ENCODE results near the gene PHLPP2.
"Not testable (repeated sequence)": the region's sequence is repeated elsewhere in the genome, so short reads cannot be mapped to it uniquely, and the experiment has no call there.

Gene PHLPP2

GRCh38 chr16:71626858-71627213 is 97.7 kb downstream of the PHLPP2 start:
- Histone ChIP-seq H3K27ac (ENCODE audit: low read depth, low read length) (no peak overlapping the region), H3K27me3 (ENCODE audit: control insufficient read depth in 5 of 5, insufficient read depth in 4 of 5, low read length in 5 of 5) (peaks cover 12 to 26% (median 17%) of the 10 kb centered on the region in 5 donors), H3K4me1 (ENCODE audit: control insufficient read depth in 5 of 5, insufficient read depth in 5 of 5, low read length in 5 of 5) (peaks cover 0 to 19% (median 16%) of the 10 kb centered on the region in 5 donors), H3K4me3 (ENCODE audit: low read depth in 1 of 5, low read length in 5 of 5) (peak overlapping the region in 2 of 5 donors; percentile 23 to 57), H3K36me3 (ENCODE audit: control insufficient read depth in 5 of 5, insufficient read depth in 5 of 5, low read length in 5 of 5) (no peaks in the 10 kb centered on the region), H3K9ac (ENCODE audit: low read length in 5 of 5) (no peak overlapping the region), H3K9me3 (ENCODE audit: control insufficient read depth in 5 of 5, low read length in 5 of 5) (no peaks in the 10 kb centered on the region)

- Histone ChIP-seq H3K27me3 (ENCODE audit: control insufficient read depth in 5 of 5, insufficient read depth in 4 of 5, low read length in 5 of 5) (peaks cover 12 to 28% (median 17%) of the 10 kb centered on the region in 5 donors), H3K4me3 (ENCODE audit: low read depth in 1 of 5, low read length in 5 of 5) (peak within 1 kb of the TSS in 2 of 5 donors; percentile 23 to 57), H3K9me3 (ENCODE audit: control insufficient read depth in 5 of 5, low read length in 5 of 5) (no peaks in the 10 kb centered on the region), H3K27ac (ENCODE audit: low read depth, low read length) (no peak within 1 kb of the TSS), H3K9ac (ENCODE audit: low read length in 5 of 5) (peak within 1 kb of the TSS in 1 of 5 donors; percentile 62), H3K36me3 (ENCODE audit: control insufficient read depth in 5 of 5, insufficient read depth in 5 of 5, low read length in 5 of 5) (no peaks in the 10 kb centered on the region), H3K4me1 (ENCODE audit: control insufficient read depth in 5 of 5, insufficient read depth in 5 of 5, low read length in 5 of 5) (peaks cover 0 to 19% (median 16%) of the 10 kb centered on the region in 5 donors)
Observed at GRCh38 chr16:71626018-71626857, 98.3 kb downstream of the PHLPP2 start, which contains the start of gene MARVELD3. Gene MARVELD3 (plus strand): TSS chr16:71626184. CDS start chr16:71626230, 46 bp downstream.

- Histone ChIP-seq H3K9me3 (ENCODE audit: control insufficient read depth in 5 of 5, low read length in 5 of 5) (no peaks in the 10 kb centered on the region), H3K27ac (ENCODE audit: low read depth, low read length) (no peak overlapping the region), H3K9ac (ENCODE audit: low read length in 5 of 5) (no peak overlapping the region), H3K4me3 (ENCODE audit: low read depth in 1 of 5, low read length in 5 of 5) (no peak overlapping the region), H3K4me1 (ENCODE audit: control insufficient read depth in 5 of 5, insufficient read depth in 5 of 5, low read length in 5 of 5) (peaks cover 0 to 19% (median 16%) of the 10 kb centered on the region in 5 donors), H3K36me3 (ENCODE audit: control insufficient read depth in 5 of 5, insufficient read depth in 5 of 5, low read length in 5 of 5) (no peaks in the 10 kb centered on the region), H3K27me3 (ENCODE audit: control insufficient read depth in 5 of 5, insufficient read depth in 4 of 5, low read length in 5 of 5) (peaks cover 12 to 29% (median 17%) of the 10 kb centered on the region in 5 donors)
Observed at GRCh38 chr16:71625113-71625850, 99.2 kb downstream of the PHLPP2 start.

DNA sequence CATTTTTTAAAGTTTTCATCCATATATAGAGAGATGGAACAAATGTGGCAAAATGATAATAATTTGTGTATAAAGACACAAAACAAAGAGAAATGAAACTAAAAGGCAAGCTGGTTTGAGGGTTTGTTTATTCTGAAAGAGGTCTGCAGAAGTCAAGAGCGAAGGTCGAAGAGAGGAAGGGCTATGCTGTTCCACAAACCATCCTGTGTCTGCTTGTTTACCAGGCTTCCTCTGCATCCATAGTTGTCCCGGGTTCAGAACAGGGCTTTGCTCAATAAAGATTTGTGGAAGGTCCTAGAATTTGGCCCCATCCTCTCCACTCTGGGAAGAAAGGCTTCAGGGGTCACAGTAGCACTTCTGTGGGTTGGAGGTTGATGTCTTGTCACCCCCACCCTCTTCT is 100.9 kb downstream of the PHLPP2 start:
- no peak overlapping the region for H3K4me3 ChIP-seq (ENCODE audit: low read depth in 1 of 5, low read length in 5 of 5)
- H3K9ac ChIP-seq (ENCODE audit: low read length in 5 of 5) = no peak overlapping the region
- H3K9me3 ChIP-seq (ENCODE audit: control insufficient read depth in 5 of 5, low read length in 5 of 5) = peaks cover 0 to 3% (median 0%) of the 10 kb centered on the region in 5 donors
- H3K36me3 ChIP-seq (ENCODE audit: control insufficient read depth in 5 of 5, insufficient read depth in 5 of 5, low read length in 5 of 5) = no peaks in the 10 kb centered on the region
- H3K27me3 ChIP-seq (ENCODE audit: control insufficient read depth in 5 of 5, insufficient read depth in 4 of 5, low read length in 5 of 5) = peaks cover 12 to 29% (median 17%) of the 10 kb centered on the region in 5 donors
- H3K27ac ChIP-seq (ENCODE audit: low read depth, low read length) = no peak overlapping the region
- H3K4me1 ChIP-seq (ENCODE audit: control insufficient read depth in 5 of 5, insufficient read depth in 5 of 5, low read length in 5 of 5) = peaks cover 0 to 13% (median 11%) of the 10 kb centered on the region in 5 donors

GRCh38 chr16:71622088-71622487 is 102.4 kb downstream of the PHLPP2 start:
- H3K27ac ChIP-seq (ENCODE audit: low read depth, low read length) = no peak overlapping the region
- H3K9ac ChIP-seq (ENCODE audit: low read length in 5 of 5) = no peak overlapping the region
- H3K4me1 ChIP-seq (ENCODE audit: control insufficient read depth in 5 of 5, insufficient read depth in 5 of 5, low read length in 5 of 5) = peaks cover 0 to 13% (median 11%) of the 10 kb centered on the region in 5 donors
- no peaks in the 10 kb centered on the region for H3K36me3 ChIP-seq (ENCODE audit: control insufficient read depth in 5 of 5, insufficient read depth in 5 of 5, low read length in 5 of 5)
- peaks cover 0 to 3% (median 0%) of the 10 kb centered on the region in 5 donors for H3K9me3 ChIP-seq (ENCODE audit: control insufficient read depth in 5 of 5, low read length in 5 of 5)
- peaks cover 12 to 30% (median 17%) of the 10 kb centered on the region in 5 donors for H3K27me3 ChIP-seq (ENCODE audit: control insufficient read depth in 5 of 5, insufficient read depth in 4 of 5, low read length in 5 of 5)
- no peak overlapping the region for H3K4me3 ChIP-seq (ENCODE audit: low read depth in 1 of 5, low read length in 5 of 5)

- Histone ChIP-seq H3K9me3 (ENCODE audit: control insufficient read depth in 5 of 5, low read length in 5 of 5) (peaks cover 0 to 3% (median 0%) of the 10 kb centered on the region in 5 donors), H3K36me3 (ENCODE audit: control insufficient read depth in 5 of 5, insufficient read depth in 5 of 5, low read length in 5 of 5) (no peaks in the 10 kb centered on the region), H3K4me1 (ENCODE audit: control insufficient read depth in 5 of 5, insufficient read depth in 5 of 5, low read length in 5 of 5) (no peaks in the 10 kb centered on the region), H3K27me3 (ENCODE audit: control insufficient read depth in 5 of 5, insufficient read depth in 4 of 5, low read length in 5 of 5) (peaks cover 0 to 8% (median 0%) of the 10 kb centered on the region in 5 donors), H3K9ac (ENCODE audit: low read length in 5 of 5) (no peak overlapping the region), H3K27ac (ENCODE audit: low read depth, low read length) (no peak overlapping the region), H3K4me3 (ENCODE audit: low read depth in 1 of 5, low read length in 5 of 5) (no peak overlapping the region)
Observed at GRCh38 chr16:71618429-71618828, 106.1 kb downstream of the PHLPP2 start.

- H3K27ac ChIP-seq (ENCODE audit: low read depth, low read length); H3K36me3 ChIP-seq (ENCODE audit: control insufficient read depth in 5 of 5, insufficient read depth in 5 of 5, low read length in 5 of 5); H3K4me3 ChIP-seq (ENCODE audit: low read depth in 1 of 5, low read length in 5 of 5); H3K9ac ChIP-seq (ENCODE audit: low read length in 5 of 5); H3K9me3 ChIP-seq (ENCODE audit: control insufficient read depth in 5 of 5, low read length in 5 of 5); H3K27me3 ChIP-seq (ENCODE audit: control insufficient read depth in 5 of 5, insufficient read depth in 4 of 5, low read length in 5 of 5); H3K4me1 ChIP-seq (ENCODE audit: control insufficient read depth in 5 of 5, insufficient read depth in 5 of 5, low read length in 5 of 5): not testable (repeated sequence)
Observed at GRCh38 chr16:71614956-71615355, 109.5 kb downstream of the PHLPP2 start.

GRCh38 chr16:71610936-71611871 is 113.3 kb downstream of the PHLPP2 start:
- Histone ChIP-seq H3K27ac (ENCODE audit: low read depth, low read length) (no peak overlapping the region), H3K9me3 (ENCODE audit: control insufficient read depth in 5 of 5, low read length in 5 of 5) (no peaks in the 10 kb centered on the region), H3K36me3 (ENCODE audit: control insufficient read depth in 5 of 5, insufficient read depth in 5 of 5, low read length in 5 of 5) (no peaks in the 10 kb centered on the region), H3K27me3 (ENCODE audit: control insufficient read depth in 5 of 5, insufficient read depth in 4 of 5, low read length in 5 of 5) (peaks cover 0 to 3% (median 0%) of the 10 kb centered on the region in 5 donors), H3K9ac (ENCODE audit: low read length in 5 of 5) (no peak overlapping the region), H3K4me1 (ENCODE audit: control insufficient read depth in 5 of 5, insufficient read depth in 5 of 5, low read length in 5 of 5) (peaks cover 0 to 5% (median 3%) of the 10 kb centered on the region in 5 donors), H3K4me3 (ENCODE audit: low read depth in 1 of 5, low read length in 5 of 5) (no peak overlapping the region)

DNA sequence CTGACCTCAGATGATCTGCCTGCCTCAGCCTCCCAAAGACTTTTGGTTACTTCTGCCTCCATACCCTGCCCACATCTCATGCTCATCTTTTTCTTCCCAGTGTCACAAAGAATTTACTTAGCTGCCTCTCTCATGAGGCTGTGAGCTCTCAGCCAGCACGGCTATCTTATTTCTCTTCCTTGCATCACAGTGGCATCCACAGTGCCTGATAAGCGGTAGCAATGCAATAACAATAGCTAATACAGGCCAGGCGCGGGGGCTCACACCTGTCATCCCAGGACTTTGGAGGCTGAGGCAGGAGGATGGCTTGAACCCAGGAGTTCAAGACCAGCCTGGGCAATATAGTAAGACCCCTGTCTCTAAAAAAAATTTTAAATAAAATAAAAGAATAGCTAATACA is 114.1 kb downstream of the PHLPP2 start:
- no peak overlapping the region for H3K9ac ChIP-seq (ENCODE audit: low read length in 5 of 5)
- no peaks in the 10 kb centered on the region for H3K36me3 ChIP-seq (ENCODE audit: control insufficient read depth in 5 of 5, insufficient read depth in 5 of 5, low read length in 5 of 5)
- H3K9me3 ChIP-seq (ENCODE audit: control insufficient read depth in 5 of 5, low read length in 5 of 5) = no peaks in the 10 kb centered on the region
- no peak overlapping the region for H3K4me3 ChIP-seq (ENCODE audit: low read depth in 1 of 5, low read length in 5 of 5)
- H3K4me1 ChIP-seq (ENCODE audit: control insufficient read depth in 5 of 5, insufficient read depth in 5 of 5, low read length in 5 of 5) = peaks cover 0 to 5% (median 3%) of the 10 kb centered on the region in 5 donors
- no peak overlapping the region for H3K27ac ChIP-seq (ENCODE audit: low read depth, low read length)
- H3K27me3 ChIP-seq (ENCODE audit: control insufficient read depth in 5 of 5, insufficient read depth in 4 of 5, low read length in 5 of 5) = peaks cover 0 to 3% (median 0%) of the 10 kb centered on the region in 5 donors

All from subcutaneous abdominal adipose tissue (tissue), 5 donors.